ENCODE data around the gene HCN2.

Gene HCN2

GRCh38 chr19:570251-570686 lies 19.4 kb upstream of the HCN2 start:
- in situ Hi-C loops (cut with HindIII; ENCODE audit: low pct_ligation_motif_present, low pct_unique_long_range_greater_than_20kb, low sequenced_read_pairs), result no loop called here
- no peak for DNase-seq

- in situ Hi-C loops (cut with HindIII; ENCODE audit: low pct_ligation_motif_present, low pct_unique_long_range_greater_than_20kb, low sequenced_read_pairs), result no loop called here
- DNase-seq, result peak; percentile 45
Measured at GRCh38 chr19:570937-571565, 18.6 kb upstream of the HCN2 start.

DNA sequence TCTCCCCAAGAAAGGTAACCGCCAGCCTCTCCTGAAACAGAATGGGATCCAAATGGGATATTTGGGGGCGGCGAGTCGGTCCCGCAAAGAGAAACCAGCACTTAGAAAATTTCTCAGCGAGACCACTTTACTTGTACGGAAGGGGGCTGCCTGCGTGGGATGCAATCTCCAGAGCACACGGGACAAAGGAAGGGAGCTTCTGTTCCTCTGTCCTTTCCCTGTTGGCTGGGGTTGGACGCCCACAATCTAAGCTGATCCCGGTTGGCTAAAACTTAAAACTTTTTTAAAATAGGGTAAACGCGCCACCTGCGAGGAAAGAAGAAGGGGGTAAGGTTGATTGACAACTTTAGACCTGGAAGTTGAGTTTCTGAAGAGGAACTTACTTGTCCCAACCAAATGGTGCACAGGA lies 18.1 kb upstream of the HCN2 start:
- peak; percentile 62 for DNase-seq
- in situ Hi-C loops (cut with HindIII; ENCODE audit: low pct_ligation_motif_present, low pct_unique_long_range_greater_than_20kb, low sequenced_read_pairs), result no loop called here

DNA sequence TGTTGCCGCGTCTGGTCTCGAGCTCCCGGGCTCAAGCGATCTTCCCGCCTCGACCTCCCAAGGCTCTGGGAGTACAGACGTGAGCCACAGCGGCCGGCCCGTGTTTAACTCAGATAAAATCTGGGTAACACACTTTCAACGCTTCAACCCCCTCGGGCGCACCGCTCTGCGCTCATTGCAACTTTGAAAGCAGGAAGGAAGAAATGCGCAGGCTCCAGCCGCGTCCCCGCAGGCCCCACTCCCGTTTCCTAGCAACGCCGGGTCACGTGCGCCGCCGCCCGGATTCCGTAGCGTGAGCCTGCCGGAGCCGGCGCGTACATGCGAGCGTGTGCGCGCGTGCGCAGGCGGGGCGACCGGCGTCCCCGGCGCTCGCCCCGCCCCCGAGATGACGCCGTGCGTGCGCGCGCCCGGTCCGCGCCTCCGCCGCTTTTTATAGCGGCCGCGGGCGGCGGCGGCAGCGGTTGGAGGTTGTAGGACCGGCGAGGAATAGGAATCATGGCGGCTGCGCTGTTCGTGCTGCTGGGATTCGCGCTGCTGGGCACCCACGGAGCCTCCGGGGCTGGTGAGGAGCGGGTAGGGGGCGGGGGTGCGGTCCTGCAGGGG lies 17.4 kb upstream of the HCN2 start, which contains the start of gene BSG:
BSG (plus strand) TSS at position 457 of the 603 bp plus-strand sequence; CDS start at position 496, 39 bp downstream.
- peak; percentile 96 for DNase-seq

DNA sequence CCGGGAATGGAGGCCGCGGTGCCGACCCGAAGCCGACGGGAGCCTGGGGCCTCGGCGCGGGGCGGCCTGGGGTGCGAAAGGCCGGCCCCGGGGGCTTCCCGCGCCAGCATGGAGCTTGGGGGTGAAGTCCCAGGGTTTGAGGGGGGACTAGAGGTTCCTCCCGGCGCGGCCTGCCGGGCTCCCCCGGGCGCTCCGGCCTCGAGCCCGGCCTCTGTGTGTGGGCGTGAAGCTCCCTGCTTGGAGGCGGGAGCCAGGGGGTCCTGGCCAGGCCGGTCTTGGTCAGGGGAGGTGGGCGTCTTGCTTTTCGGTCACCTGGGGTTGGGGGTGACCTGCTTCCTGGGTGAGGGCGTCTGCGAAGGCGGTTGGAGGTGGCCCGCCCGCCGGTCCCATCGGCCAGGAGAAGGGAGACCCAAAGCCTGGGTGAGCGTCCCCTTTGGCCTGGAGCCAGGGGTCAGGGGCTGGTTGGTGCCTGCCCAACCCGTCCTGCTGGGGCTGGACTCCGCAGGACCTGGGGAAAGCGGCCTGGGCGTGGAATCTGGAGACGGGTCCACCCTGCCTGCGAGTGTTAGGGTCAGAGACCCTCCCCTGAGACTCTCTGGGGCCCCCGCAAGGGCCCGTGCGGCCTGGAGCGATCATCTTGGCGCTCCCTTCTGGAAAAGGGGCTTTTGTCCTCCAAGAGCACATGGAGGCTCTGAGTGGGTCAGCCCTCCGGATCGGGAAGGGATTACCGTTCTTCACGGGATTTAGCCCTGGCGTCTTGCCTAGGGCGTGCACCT lies 16.8 kb upstream of the HCN2 start:
- in situ Hi-C loops (cut with HindIII; ENCODE audit: low pct_ligation_motif_present, low pct_unique_long_range_greater_than_20kb, low sequenced_read_pairs), result no loop called here
- peak; percentile 59 for DNase-seq

More for the DNA sequence above, 17.4 kb upstream of the HCN2 start, which contains the start of gene BSG:
- in situ Hi-C loops (cut with HindIII; ENCODE audit: low pct_ligation_motif_present, low pct_unique_long_range_greater_than_20kb, low sequenced_read_pairs), result no loop called here

GRCh38 chr19:573519-573825 lies 16.2 kb upstream of the HCN2 start:
- DNase-seq, result no peak
- in situ Hi-C loops (cut with HindIII; ENCODE audit: low pct_ligation_motif_present, low pct_unique_long_range_greater_than_20kb, low sequenced_read_pairs), result no loop called here

DNA sequence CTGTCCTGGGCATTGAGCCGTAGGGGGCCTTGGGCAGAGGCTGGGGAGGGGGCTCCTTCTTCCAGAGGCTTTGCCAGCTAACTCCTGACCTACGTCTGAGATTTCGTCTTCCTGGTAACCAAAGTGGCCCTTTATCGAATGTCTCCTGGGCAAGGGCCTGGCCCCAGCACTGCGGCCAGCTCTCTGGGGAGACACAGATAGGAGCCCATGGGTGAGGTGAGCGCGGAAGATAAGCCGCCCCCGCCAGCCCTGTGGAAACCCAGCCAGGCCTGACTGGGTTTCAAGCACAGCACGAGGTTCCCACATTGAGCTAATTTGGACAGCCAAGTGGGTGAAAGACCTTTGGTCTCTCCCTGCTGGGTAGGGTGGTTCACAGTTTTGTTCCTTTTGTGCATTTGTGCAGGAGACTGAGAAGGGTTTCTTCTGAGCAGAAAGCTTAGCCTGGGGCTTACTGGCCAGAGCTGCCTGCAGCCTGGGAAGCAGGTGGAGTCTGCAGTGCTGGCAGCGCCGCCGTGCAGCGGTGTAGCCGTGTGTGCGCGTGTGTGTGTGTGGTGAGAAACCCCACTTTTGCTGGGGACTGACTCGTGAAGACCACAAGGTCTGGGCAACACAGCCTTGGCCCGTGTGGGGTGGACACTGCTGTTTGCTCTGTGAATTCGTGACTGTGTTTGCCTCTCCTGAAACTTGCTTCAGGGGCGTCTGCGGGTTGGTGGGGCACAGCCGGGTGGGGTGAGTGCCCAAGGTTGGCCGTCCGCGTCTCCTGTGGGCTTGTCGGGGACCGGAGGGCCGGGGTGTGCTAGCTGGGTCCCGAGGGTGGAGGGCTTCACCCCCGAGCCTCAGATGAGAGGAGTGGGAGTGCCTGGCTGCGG lies 14.8 kb upstream of the HCN2 start:
- in situ Hi-C loops (cut with HindIII; ENCODE audit: low pct_ligation_motif_present, low pct_unique_long_range_greater_than_20kb, low sequenced_read_pairs), result no loop called here
- DNase-seq, result no peak

DNA sequence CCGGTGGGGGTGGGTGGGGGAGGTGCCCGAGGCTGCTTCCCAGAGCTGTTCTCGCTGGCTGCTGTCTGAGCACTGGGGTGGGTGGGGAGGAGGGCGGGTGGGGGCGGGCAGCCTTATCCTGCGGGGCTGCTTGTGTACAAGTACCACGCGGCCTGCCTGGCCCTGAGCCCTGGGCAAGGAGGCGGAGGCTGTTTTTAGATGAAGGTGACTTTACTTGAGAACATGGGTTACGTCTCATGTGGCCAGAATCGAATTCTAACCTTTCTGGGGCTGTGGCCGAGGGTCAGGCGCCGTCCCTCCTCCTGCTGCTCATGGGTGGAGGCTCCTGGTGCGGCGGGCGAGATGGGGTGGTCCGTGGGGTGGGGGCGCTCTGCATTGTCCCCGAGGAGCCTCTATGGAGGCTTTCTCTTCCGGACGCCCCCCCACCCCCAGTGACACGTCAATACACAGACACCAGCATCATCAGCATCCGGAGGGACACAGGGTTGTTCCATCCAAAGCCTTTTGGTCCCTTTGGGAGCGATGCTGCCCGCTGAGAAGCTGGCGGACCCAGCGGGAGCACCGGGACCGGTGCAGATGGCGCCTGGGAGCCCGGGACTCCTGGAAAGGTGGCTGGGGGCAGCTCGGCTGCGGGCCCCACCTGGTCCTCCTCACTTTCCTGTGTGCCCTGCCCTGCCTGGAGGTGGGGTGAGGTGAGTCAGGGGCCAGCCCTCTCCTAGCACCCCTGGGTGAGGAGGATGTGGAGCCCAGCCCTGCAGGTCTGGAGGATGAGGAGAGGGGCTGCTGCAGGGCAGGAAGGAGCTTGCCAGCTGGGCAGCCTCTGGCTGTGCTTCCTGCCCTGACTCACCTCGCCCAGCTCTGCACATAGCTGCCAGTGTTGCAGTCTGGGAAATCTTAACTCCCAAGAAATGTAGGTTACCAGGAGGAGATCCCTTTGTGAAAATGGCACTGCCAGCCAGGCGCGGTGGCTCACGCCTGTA lies 13.9 kb upstream of the HCN2 start:
- in situ Hi-C loops (cut with HindIII; ENCODE audit: low pct_ligation_motif_present, low pct_unique_long_range_greater_than_20kb, low sequenced_read_pairs), result no loop called here
- DNase-seq, result peak; percentile 27

DNA sequence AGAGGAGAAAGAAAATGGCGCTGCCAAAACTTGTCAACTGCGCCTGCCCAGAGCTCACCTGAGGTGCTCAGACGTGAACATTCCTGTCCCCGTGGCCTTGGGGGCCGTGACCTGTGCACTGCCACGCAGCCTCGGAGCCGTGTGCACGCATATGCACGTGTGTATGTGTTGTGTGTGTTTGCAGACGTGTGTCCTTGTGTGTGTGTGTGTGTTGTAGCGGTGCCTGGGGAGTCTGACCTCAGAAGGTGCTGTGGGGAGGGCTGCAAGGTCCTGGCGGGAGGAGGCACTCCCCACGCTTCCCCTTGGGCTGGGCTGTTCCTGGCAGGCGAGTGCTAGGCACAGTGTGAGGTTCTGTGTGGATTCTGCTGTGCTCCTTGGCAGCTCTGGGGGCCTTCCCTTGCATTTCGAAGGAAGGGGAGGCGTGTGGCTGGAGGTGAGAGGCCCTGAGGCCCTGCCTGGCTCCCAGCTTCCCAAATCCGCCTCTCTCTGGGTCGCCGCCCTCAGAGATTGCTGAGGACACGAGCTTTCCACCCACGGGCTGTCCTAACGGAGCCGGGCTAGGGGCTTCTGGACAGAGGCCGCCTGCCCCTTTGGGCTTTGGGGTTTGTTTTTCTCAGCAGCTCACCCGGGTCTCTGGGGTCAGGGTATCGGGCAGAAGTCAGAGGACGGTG lies 12.8 kb upstream of the HCN2 start:
- in situ Hi-C loops (cut with HindIII; ENCODE audit: low pct_ligation_motif_present, low pct_unique_long_range_greater_than_20kb, low sequenced_read_pairs), result no loop called here

GRCh38 chr19:577439-578392 lies 12.0 kb upstream of the HCN2 start:
- in situ Hi-C loops (cut with HindIII; ENCODE audit: low pct_ligation_motif_present, low pct_unique_long_range_greater_than_20kb, low sequenced_read_pairs), result no loop called here
- no peak for DNase-seq

More for the DNA sequence above, 12.8 kb upstream of the HCN2 start:
- no peak for DNase-seq

GRCh38 chr19:579111-579841 lies 10.4 kb upstream of the HCN2 start:
- DNase-seq, result no peak
- in situ Hi-C loops (cut with HindIII; ENCODE audit: low pct_ligation_motif_present, low pct_unique_long_range_greater_than_20kb, low sequenced_read_pairs), result no loop called here

- no peak for DNase-seq
- in situ Hi-C loops (cut with HindIII; ENCODE audit: low pct_ligation_motif_present, low pct_unique_long_range_greater_than_20kb, low sequenced_read_pairs), result no loop called here
Measured at GRCh38 chr19:579842-580155, 9.9 kb upstream of the HCN2 start.

DNA sequence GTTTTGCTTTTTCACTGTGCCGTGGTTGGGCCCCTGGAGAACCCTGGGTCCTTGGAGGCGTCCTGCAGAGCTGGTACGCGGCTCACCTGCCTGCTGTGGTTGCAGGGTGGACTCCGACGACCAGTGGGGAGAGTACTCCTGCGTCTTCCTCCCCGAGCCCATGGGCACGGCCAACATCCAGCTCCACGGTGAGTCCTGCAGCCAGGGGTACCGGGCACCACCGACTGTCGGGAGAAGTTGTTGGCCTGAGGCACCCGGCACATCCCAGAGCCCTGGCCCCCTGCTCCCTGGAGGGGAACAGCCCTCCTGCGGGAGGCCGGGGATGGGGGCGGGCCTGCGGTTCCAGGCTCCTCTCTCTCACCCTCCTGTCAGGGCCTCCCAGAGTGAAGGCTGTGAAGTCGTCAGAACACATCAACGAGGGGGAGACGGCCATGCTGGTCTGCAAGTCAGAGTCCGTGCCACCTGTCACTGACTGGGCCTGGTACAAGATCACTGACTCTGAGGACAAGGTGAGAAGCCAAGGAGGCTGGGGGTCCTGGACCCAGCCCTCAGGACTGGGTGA lies 9.3 kb upstream of the HCN2 start:
- DNase-seq, result no peak
- in situ Hi-C loops (cut with HindIII; ENCODE audit: low pct_ligation_motif_present, low pct_unique_long_range_greater_than_20kb, low sequenced_read_pairs), result no loop called here

DNA sequence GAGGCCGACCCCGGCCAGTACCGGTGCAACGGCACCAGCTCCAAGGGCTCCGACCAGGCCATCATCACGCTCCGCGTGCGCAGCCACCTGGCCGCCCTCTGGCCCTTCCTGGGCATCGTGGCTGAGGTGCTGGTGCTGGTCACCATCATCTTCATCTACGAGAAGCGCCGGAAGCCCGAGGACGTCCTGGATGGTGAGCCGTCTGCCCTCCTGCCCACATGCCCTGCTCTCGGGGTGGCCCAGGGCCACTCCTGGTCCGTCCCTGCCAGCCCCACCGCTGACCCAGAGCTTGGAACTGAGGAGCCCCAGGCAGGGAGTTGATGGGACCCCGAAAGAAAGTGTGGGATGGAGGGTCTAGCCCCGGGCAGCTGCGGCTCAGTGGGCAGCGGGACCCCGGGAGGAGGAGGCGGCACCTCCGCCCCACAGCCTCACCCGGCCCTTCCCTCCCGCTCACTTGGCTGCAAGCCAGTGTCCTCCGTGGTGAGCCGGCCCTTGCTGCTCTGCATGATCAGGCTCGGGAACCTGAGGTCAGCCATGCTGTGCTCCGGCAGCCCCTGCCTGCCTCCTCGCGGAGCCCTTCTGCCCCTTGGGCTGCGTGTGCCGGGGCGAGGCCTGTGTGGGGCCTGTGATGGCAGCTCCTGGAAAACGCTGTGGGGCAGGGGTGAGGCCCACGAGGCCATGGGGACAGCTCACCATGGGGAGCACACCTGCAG lies 8.1 kb upstream of the HCN2 start:
- in situ Hi-C loops (cut with HindIII; ENCODE audit: low pct_ligation_motif_present, low pct_unique_long_range_greater_than_20kb, low sequenced_read_pairs), result no loop called here
- DNase-seq, result no peak

Data from ACHN (cell line).